GM23248 (cell line): ENCODE measurements around the gene CARMIL1.

ENCODE experiments used
- EZH2 ChIP-seq: fragments of 200-600 bp; sonication (generic); IDR thresholded peaks from 2 replicates; pipeline ENCODE4 v1.6.1; 2018; ENCODE audit warnings: antibody characterized with exemption, mild to moderate bottlenecking; ENCODE audit not compliant: insufficient read depth, poor library complexity, severe bottlenecking
- EZH2phosphoT487 ChIP-seq: fragments of 200-600 bp; sonication (generic); IDR thresholded peaks from 2 replicates; pipeline ENCODE4 v1.6.1; 2018; ENCODE audit warnings: antibody characterized with exemption, moderate library complexity, mild to moderate bottlenecking, low read depth; ENCODE audit not compliant: insufficient read depth

DNA sequence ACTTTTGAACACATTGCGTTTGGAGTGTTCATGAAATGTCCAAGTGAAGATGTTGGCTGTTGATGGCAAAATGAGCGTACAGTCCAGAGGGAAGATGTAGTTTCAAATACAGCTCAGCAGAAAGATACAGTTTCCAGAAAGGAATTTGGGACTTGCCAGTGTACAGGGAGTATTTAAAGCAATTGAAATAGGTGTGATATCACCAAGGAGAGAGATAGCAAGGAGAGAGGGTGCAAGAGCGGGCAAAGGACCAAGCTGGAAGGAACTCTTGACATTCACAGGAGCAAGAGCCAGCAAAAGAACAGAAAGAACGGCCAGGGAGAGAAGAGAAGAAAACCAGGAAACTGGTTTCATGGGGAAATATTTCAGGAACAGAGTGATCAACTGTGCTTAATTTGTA is 47.8 kb downstream of the CARMIL1 start:
- TF ChIP-seq EZH2phosphoT487 = no peak
- TF ChIP-seq EZH2 = no peak
